AG09319 (cell line): ENCODE results near the gene NFS1.

Experiments
- DNase-seq: peaks from one replicate; pipeline ENCODE4 v3.0.0-alpha.2; 2010; ENCODE audit warnings: low read depth; ENCODE audit errors: extremely low read depth
- CTCF ChIP-seq: IDR thresholded peaks from 2 replicates; pipeline ENCODE4 v1.5.1; 2011; ENCODE audit warnings: low read depth, mild to moderate bottlenecking, inconsistent platforms, low read length, moderate library complexity

NFS1 gene

GRCh38 chr20:35681960-35682359 is 17.2 kb downstream of the NFS1 start:
- no peak for DNase-seq
- no peak for TF ChIP-seq CTCF

GRCh38 chr20:35680452-35681183 is 18.5 kb downstream of the NFS1 start:
- DNase-seq: no peak
- no peak for TF ChIP-seq CTCF

GRCh38 chr20:35674921-35675320 is 24.2 kb downstream of the NFS1 start:
- DNase-seq: no peak
- no peak for TF ChIP-seq CTCF

- no peak for DNase-seq
- TF ChIP-seq CTCF: no peak
Observed at GRCh38 chr20:35673884-35674283, 25.3 kb downstream of the NFS1 start.

- TF ChIP-seq CTCF: no peak
- DNase-seq: no peak
Observed at GRCh38 chr20:35669681-35670080, 29.5 kb downstream of the NFS1 start.

GRCh38 chr20:35669221-35669620 is 29.9 kb downstream of the NFS1 start:
- TF ChIP-seq CTCF: no peak
- DNase-seq: no peak

GRCh38 chr20:35665949-35666288 is 33.2 kb downstream of the NFS1 start:
- no peak for TF ChIP-seq CTCF
- no peak for DNase-seq
